ENCODE data around the gene TMEM138.

Gene TMEM138

DNA sequence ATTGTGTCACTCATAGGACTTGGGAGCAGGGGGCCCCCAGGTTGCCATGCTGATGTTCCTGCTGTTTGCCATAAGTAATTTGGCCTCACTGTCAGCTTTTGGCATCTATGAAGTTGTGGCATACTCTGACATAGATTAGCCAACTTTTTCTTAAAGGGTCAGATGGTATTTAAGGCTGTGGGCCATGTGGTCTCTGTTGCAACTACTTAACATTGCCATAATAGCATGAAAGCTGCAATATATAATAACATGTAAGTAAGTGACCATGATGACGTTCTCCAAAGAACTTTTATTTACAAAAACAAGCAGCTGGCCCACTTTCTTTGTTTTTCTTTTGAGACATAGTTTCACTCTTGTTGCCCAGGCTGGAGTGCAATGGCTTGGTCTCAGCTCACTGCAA lies 28.0 kb downstream of the TMEM138 start:
- DNase-seq (ENCODE audit: low spot score): no peak
- CTCF ChIA-PET: interaction anchor here (0.6 to 1.8 kb wide), 2 partner anchors 54 to 196 kb away, joined by 3 to 8 read pairs; no protein-coding TSS in a partner anchor
- H3K27ac ChIP-seq: no peak overlapping the region; the same call in 1 of the 2 replicates
- POLR2A ChIA-PET (ENCODE audit: low non-redundant PET): no interaction called here
- TF ChIP-seq, protein P1, sequence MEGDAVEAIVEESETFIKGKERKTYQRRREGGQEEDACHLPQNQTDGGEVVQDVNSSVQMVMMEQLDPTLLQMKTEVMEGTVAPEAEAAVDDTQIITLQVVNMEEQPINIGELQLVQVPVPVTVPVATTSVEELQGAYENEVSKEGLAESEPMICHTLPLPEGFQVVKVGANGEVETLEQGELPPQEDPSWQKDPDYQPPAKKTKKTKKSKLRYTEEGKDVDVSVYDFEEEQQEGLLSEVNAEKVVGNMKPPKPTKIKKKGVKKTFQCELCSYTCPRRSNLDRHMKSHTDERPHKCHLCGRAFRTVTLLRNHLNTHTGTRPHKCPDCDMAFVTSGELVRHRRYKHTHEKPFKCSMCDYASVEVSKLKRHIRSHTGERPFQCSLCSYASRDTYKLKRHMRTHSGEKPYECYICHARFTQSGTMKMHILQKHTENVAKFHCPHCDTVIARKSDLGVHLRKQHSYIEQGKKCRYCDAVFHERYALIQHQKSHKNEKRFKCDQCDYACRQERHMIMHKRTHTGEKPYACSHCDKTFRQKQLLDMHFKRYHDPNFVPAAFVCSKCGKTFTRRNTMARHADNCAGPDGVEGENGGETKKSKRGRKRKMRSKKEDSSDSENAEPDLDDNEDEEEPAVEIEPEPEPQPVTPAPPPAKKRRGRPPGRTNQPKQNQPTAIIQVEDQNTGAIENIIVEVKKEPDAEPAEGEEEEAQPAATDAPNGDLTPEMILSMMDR (conservative IDR thresholded peaks at IDR 0.05; ENCODE audit: low read depth): no peak

DNA sequence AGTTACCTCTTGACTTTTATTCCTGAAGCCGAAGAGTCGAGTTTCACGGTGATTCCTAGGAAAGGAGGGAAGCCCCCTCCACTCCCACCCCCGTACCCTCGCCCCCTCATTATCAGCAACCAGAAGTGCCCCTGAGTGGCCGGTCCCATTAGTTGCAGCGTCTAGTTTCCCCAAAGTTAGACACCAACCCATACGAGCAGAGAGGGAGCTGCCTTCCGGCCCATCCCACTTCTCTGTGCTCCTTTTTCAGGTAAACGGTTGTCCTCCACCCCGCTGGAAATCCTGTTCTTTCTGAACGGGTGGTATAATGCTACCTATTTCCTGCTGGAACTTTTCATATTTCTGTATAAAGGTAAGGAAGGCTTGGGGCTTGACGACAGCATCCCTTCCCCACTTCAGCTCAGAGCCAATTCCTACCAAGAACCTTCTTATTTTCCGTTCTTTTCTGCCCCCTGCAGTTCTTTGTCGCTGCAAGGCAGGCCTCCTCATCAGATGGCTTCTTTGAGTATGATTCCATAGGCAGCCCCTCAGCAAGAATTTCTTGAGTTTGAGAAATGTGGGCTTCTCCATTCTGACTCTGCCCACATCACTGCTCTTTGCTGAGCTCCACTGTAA lies 30.9 kb downstream of the TMEM138 start:
- H3K27ac ChIP-seq: peak overlapping the region; percentile 83
- CTCF ChIA-PET: interaction anchor here (0.5 to 1.9 kb wide), 7 partner anchors 9 to 232 kb away, joined by 3 to 10 read pairs (median 3); no protein-coding TSS in a partner anchor
- DNase-seq (ENCODE audit: low spot score): peak; percentile 46

DNA sequence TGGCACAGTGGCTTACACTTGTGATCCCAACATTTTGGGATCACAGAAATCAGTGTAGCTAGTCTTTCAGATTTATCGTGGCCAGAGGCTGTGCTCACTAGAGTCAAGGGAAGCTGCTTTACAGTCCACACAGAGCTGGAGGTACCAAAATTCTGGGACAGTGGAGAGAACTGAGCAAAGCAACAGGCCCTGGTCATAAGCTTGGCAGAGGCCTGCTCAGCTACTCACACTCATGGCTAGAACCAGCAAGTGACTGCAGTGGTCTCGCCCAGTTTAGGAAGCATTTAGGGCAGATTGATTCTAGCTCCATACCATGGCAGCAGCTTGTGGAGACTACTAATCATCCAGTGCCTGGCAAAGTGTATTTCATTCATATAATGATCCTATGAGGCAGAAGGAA lies 39.0 kb downstream of the TMEM138 start:
- ChIA-PET POLR2A (ENCODE audit: low non-redundant PET) (interaction anchor here (0.6 kb wide), 1 partner anchor 12 kb away, joined by 9 read pairs; no protein-coding TSS in a partner anchor), CTCF (interaction anchor here (0.7 to 1.0 kb wide), 2 partner anchors 16 to 35 kb away, joined by 3 to 4 read pairs; no protein-coding TSS in a partner anchor)
- TF ChIP-seq, protein P1 (conservative IDR thresholded peaks at IDR 0.05; ENCODE audit: low read depth): no peak
- 0 out of 2 replicates have a peak overlapping the region, but pooled peaks have one; percentile 31 for H3K27ac ChIP-seq
- DNase-seq (ENCODE audit: low spot score): no peak

More for the DNA sequence above, 30.9 kb downstream of the TMEM138 start:
- POLR2A ChIA-PET (ENCODE audit: low non-redundant PET): interaction anchor here (1.2 kb wide), 1 partner anchor 66 kb away, joined by 4 read pairs; no protein-coding TSS in a partner anchor
- TF ChIP-seq, protein P1 (conservative IDR thresholded peaks at IDR 0.05; ENCODE audit: low read depth): peak; percentile 23; the same call in 1 of the 2 replicates

DNA sequence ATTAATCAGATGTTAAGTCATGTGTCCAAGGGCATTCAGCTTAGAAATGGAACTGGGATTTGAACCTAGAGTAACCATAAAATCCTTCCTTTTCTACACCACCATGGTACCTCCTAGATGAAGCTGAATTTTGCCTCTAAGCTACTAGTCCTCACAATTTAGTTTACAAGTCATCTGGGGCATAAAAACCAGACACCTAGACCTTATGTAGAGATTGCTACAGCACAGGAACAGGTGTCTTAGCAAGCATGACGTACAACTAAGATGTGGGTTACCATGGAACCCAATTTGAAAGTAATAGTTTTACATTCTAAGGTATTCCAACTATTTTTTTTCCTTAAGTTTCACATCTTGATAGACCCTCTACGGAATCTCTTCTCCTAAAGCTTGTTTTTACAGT lies 39.4 kb downstream of the TMEM138 start:
- ChIA-PET POLR2A (ENCODE audit: low non-redundant PET) (no interaction called here), CTCF (interaction anchor here (0.6 to 1.3 kb wide), 4 partner anchors 9 to 34 kb away, joined by 3 to 7 read pairs (median 4); no protein-coding TSS in a partner anchor)
- DNase-seq (ENCODE audit: low spot score): no peak
- H3K27ac ChIP-seq: no peak overlapping the region
- TF ChIP-seq, protein P1 (conservative IDR thresholded peaks at IDR 0.05; ENCODE audit: low read depth): no peak

DNA sequence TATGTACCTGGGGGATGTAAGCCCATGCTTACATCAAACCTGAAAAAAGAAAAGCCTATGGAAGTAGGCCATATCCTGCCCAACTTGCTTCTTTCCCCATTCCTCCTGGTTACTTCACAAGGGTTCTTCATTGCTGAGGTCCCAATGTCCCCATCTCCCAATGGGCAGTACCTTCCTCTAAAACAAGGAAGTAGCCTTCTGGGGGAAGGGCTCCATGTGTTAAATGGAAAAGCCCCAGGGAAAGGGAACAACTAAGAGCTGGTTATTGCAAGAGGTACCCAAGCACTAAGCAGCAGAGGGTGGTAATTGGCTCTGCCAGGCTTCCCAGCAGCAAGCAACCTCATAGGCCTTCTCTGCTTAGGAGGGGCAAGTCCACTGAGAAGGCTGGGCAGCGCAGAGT lies 41.5 kb downstream of the TMEM138 start:
- ChIA-PET POLR2A (ENCODE audit: low non-redundant PET) (no interaction called here), CTCF (no interaction called here)
- TF ChIP-seq, protein P1 (conservative IDR thresholded peaks at IDR 0.05; ENCODE audit: low read depth): no peak
- no peak overlapping the region for H3K27ac ChIP-seq
- DNase-seq (ENCODE audit: low spot score): no peak

DNA sequence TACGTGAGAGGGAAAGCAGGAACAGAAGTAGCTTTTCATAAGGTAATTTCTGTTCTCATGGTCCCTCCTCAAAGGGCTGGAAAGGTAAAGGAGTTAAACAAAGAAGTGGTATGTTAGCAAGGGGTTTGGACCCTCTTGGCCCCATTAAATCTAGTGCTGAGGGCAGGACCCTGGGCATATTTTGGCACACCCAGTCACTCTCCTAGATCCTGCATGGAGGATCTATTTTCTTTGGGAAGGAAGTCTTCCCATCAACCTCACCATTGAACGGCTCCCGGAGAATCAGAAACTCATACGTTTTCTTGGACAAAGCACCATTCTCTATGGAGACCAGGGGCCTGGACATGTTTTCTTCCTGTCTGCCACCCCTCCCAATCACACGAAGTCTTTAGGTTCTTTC lies 41.9 kb downstream of the TMEM138 start:
- DNase-seq (ENCODE audit: low spot score): no peak
- ChIA-PET POLR2A (ENCODE audit: low non-redundant PET) (no interaction called here), CTCF (no interaction called here)
- TF ChIP-seq, protein P1 (conservative IDR thresholded peaks at IDR 0.05; ENCODE audit: low read depth): no peak
- H3K27ac ChIP-seq: no peak overlapping the region

All from RWPE1 (cell line).